Heart left ventricle (tissue), 13 donors: ENCODE results near the gene C2CD2.

Experiments
- POLR2A ChIP-seq, 2 donors: fragments of 450-650 bp; IDR thresholded peaks; one replicate each; pipeline ENCODE4 v1.6.1; 2017; ENCODE audit warnings: antibody characterized with exemption in 2 of 2, mild to moderate bottlenecking in 2 of 2, moderate library complexity in 2 of 2
- TF ChIP-seq, protein P1 (sequence below), 12 donors: fragments of 200-600 bp; sonication (generic) in 4 of 12; IDR thresholded peaks; one replicate each; pipeline versions ENCODE4 v1.5.0 to v1.8.0; 2018 to 2022; ENCODE audit warnings: antibody characterized with exemption in 12 of 12, mild to moderate bottlenecking in 5 of 12
- donor health status: ischemic (EF 13 %, LVEDD 7.1; RV severe dilation, severe dysfunction).
- donor health status: DM: no; HTN: yes; CAD: no.
- donor health status: DM: no; HTN: no; CAD: no.
- donor health status: ischemic (EF 25% LVEDD 6.9; RV normal size, moderate dysfunction).
- donor health status: ischemic (EF 25% LVEDD 5.7; RV mildly dilated, moderate dysfunction).
- donor health status: ischemic (EF 35%, LVEDD 5.7; RV mildly dilated, moderate dysfunction).
- donor health status: nonischemic (EF 11% LVEDD 7.7; RV severe dilation, severe dysfunction).
- donor health status: DM: yes; HTN: yes; CAD: no.
- donor health status: PGD.
- donor health status: ischemic (EF 29% LVEDD 5.4; RV normal size, mild dysfunction).
- donor health status: nonischemic (EF 23%, LVEDD 6.1; RV moderate dilation, normal function).

DNA sequence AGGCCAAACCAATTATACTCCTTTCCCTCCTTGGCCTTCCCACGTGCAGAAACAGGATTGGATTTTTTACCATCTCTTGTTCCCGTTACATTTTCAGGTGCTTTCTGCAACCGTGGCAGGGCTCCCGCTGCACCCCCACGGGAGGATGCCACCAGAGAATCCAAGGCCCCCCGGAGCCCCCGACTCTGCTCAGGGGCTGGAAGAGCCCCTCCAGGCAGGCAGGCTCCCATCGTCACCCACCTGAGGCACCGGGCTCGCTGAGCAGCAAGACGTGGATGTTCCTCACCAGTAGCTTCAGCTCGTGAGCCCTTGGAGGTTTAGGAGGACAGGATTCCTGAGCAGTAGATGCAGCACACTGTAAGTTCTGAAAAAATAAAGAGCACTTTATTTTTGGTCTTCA lies 39.5 kb downstream of the C2CD2 start:
- TF ChIP-seq, protein P1, sequence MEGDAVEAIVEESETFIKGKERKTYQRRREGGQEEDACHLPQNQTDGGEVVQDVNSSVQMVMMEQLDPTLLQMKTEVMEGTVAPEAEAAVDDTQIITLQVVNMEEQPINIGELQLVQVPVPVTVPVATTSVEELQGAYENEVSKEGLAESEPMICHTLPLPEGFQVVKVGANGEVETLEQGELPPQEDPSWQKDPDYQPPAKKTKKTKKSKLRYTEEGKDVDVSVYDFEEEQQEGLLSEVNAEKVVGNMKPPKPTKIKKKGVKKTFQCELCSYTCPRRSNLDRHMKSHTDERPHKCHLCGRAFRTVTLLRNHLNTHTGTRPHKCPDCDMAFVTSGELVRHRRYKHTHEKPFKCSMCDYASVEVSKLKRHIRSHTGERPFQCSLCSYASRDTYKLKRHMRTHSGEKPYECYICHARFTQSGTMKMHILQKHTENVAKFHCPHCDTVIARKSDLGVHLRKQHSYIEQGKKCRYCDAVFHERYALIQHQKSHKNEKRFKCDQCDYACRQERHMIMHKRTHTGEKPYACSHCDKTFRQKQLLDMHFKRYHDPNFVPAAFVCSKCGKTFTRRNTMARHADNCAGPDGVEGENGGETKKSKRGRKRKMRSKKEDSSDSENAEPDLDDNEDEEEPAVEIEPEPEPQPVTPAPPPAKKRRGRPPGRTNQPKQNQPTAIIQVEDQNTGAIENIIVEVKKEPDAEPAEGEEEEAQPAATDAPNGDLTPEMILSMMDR (IDR thresholded peaks at IDR 0.05) = no peak
- TF ChIP-seq POLR2A (IDR thresholded peaks at IDR 0.05) = no peak
